SK-N-SH treated with all-trans-retinoic acid at 6 μM for 48 hours (cell line): ENCODE results near the gene CD302.

Experiments
- ATAC-seq: fragments of 200-7000 bp; cut with Tn5 transposase; 3 replicates; pipeline ENCODE4 v1.9.1; 2020; ENCODE audit warnings: mild to moderate bottlenecking, moderate library complexity
- BACH2 ChIP-seq: fragments of 250-450 bp; sonication (Bioruptor Pico); IDR thresholded peaks from 2 replicates; pipeline ENCODE4 v1.9.0; 2021; ENCODE audit warnings: mild to moderate bottlenecking, borderline replicate concordance
- CSDC2 ChIP-seq: fragments of 250-450 bp; sonication (Bioruptor Pico); IDR thresholded peaks from 2 replicates; pipeline ENCODE4 v1.5.0; 2020; ENCODE audit warnings: mild to moderate bottlenecking, moderate library complexity
- ESRRG ChIP-seq: fragments of 250-450 bp; sonication (Bioruptor Pico); IDR thresholded peaks from 2 replicates; pipeline ENCODE4 v1.6.1; 2021; ENCODE audit warnings: mild to moderate bottlenecking
- ISL1 ChIP-seq: fragments of 250-450 bp; sonication (Bioruptor Pico); IDR thresholded peaks from 2 replicates; pipeline ENCODE4 v2.1.2; 2022; ENCODE audit warnings: mild to moderate bottlenecking, moderate library complexity
- OSR1 ChIP-seq: fragments of 250-450 bp; sonication (Bioruptor Pico); IDR thresholded peaks from 2 replicates; pipeline ENCODE4 v1.8.0; 2022; ENCODE audit warnings: moderate library complexity, mild to moderate bottlenecking, inconsistent platforms
- POU6F1 ChIP-seq: fragments of 250-450 bp; sonication (Bioruptor Pico); IDR thresholded peaks from 2 replicates; pipeline ENCODE4 v1.8.0; 2021; ENCODE audit warnings: low read depth, mild to moderate bottlenecking, moderate library complexity, borderline replicate concordance
- PPARA ChIP-seq: fragments of 250-450 bp; sonication (Bioruptor Pico); IDR thresholded peaks from 2 replicates; pipeline ENCODE4 v1.5.0; 2020; ENCODE audit warnings: mild to moderate bottlenecking, borderline replicate concordance
- RARB ChIP-seq: fragments of 250-450 bp; sonication (Bioruptor Pico); IDR thresholded peaks from 2 replicates; pipeline ENCODE4 v1.8.0; 2021; ENCODE audit warnings: mild to moderate bottlenecking, moderate library complexity
- SNAI2 ChIP-seq: fragments of 250-450 bp; sonication (Bioruptor Pico); IDR thresholded peaks from 2 replicates; pipeline ENCODE4 v1.5.0; 2020; ENCODE audit warnings: mild to moderate bottlenecking, moderate library complexity
- TCF4 ChIP-seq: fragments of 250-450 bp; sonication (Bioruptor Pico); IDR thresholded peaks from 2 replicates; pipeline ENCODE4 v1.8.0; 2021; ENCODE audit warnings: mild to moderate bottlenecking, moderate library complexity, borderline replicate concordance
- TOX ChIP-seq: fragments of 250-450 bp; sonication (Bioruptor Pico); IDR thresholded peaks from 2 replicates; pipeline ENCODE4 v1.8.0; 2021; ENCODE audit warnings: mild to moderate bottlenecking, moderate library complexity, borderline replicate concordance
- ZC3H10 ChIP-seq: fragments of 250-450 bp; sonication (Bioruptor Pico); IDR thresholded peaks from 2 replicates; pipeline ENCODE4 v1.5.1; 2021; ENCODE audit warnings: mild to moderate bottlenecking, moderate library complexity
- ZFP3 ChIP-seq: fragments of 250-450 bp; sonication (Bioruptor Pico); IDR thresholded peaks from 2 replicates; pipeline ENCODE4 v1.5.0; 2020; ENCODE audit warnings: mild to moderate bottlenecking, moderate library complexity
- ZFP30 ChIP-seq: fragments of 450-650 bp; formaldehyde crosslinking; IDR thresholded peaks from 2 replicates; pipeline ENCODE4 v1.5.0; 2022; ENCODE audit warnings: mild to moderate bottlenecking, moderate library complexity
- ZNF565 ChIP-seq: fragments of 450-650 bp; formaldehyde crosslinking; conservative IDR thresholded peaks from 2 replicates; pipeline ENCODE4 v1.5.0; 2020; ENCODE audit warnings: low read depth, mild to moderate bottlenecking, moderate library complexity
- ZNF70 ChIP-seq: fragments of 450-650 bp; formaldehyde crosslinking; IDR thresholded peaks from 2 replicates; pipeline ENCODE4 v1.5.0; 2020; ENCODE audit warnings: mild to moderate bottlenecking, moderate library complexity
- ZNF8 ChIP-seq: fragments of 450-650 bp; formaldehyde crosslinking; IDR thresholded peaks from 2 replicates; pipeline ENCODE4 v1.5.0; 2020; ENCODE audit warnings: mild to moderate bottlenecking, moderate library complexity
- TF ChIP-seq, protein P1 (sequence below): fragments of 250-450 bp; sonication (Bioruptor Pico); IDR thresholded peaks from 2 replicates; pipeline ENCODE4 v1.8.0; 2020; ENCODE audit warnings: mild to moderate bottlenecking, moderate library complexity, borderline replicate concordance
- TF ChIP-seq, protein P2 (sequence below): fragments of 250-450 bp; sonication (Bioruptor Pico); IDR thresholded peaks from 2 replicates; pipeline ENCODE4 v1.5.1; 2021; ENCODE audit warnings: mild to moderate bottlenecking, moderate library complexity
- TF ChIP-seq, protein P3 (sequence below): fragments of 250-450 bp; sonication (Bioruptor Pico); IDR thresholded peaks from 2 replicates; pipeline ENCODE4 v1.5.1; 2020; ENCODE audit warnings: low read depth, mild to moderate bottlenecking, moderate library complexity

CD302 gene

GRCh38 chr2:159797543-159798375 is at the start of gene CD302:
CD302 (minus strand) TSS chr2:159798208; CDS start chr2:159798198, 10 bp downstream.
- TF ChIP-seq TOX (CRISPR knock-in tag) (no peak), ZNF8 (no peak), ZFP30 (CRISPR knock-in tag) (no peak), OSR1 (no peak), CSDC2 (CRISPR knock-in tag) (no peak), SNAI2 (CRISPR knock-in tag) (no peak), POU6F1 (CRISPR knock-in tag) (no peak)
- TF ChIP-seq, protein P1, sequence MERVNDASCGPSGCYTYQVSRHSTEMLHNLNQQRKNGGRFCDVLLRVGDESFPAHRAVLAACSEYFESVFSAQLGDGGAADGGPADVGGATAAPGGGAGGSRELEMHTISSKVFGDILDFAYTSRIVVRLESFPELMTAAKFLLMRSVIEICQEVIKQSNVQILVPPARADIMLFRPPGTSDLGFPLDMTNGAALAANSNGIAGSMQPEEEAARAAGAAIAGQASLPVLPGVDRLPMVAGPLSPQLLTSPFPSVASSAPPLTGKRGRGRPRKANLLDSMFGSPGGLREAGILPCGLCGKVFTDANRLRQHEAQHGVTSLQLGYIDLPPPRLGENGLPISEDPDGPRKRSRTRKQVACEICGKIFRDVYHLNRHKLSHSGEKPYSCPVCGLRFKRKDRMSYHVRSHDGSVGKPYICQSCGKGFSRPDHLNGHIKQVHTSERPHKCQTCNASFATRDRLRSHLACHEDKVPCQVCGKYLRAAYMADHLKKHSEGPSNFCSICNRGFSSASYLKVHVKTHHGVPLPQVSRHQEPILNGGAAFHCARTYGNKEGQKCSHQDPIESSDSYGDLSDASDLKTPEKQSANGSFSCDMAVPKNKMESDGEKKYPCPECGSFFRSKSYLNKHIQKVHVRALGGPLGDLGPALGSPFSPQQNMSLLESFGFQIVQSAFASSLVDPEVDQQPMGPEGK (CRISPR knock-in tag), result peak; percentile 85
- TF ChIP-seq, all 23 proteins: peak for 1
- peak; percentile 96 for ATAC-seq

- ATAC-seq, result no peak
- TF ChIP-seq OSR1 (no peak), ESRRG (no peak), PPARA (CRISPR knock-in tag) (no peak), SNAI2 (CRISPR knock-in tag) (no peak), ISL1 (CRISPR knock-in tag) (no peak), TOX (CRISPR knock-in tag) (no peak), ZFP3 (CRISPR knock-in tag) (no peak), RARB (CRISPR knock-in tag) (no peak), ZNF70 (CRISPR knock-in tag) (no peak), CSDC2 (CRISPR knock-in tag) (no peak), ZFP30 (CRISPR knock-in tag) (no peak), ZC3H10 (CRISPR knock-in tag) (no peak), ZNF565 (CRISPR knock-in tag) (no peak), TCF4 (no peak)
- TF ChIP-seq, protein P2, sequence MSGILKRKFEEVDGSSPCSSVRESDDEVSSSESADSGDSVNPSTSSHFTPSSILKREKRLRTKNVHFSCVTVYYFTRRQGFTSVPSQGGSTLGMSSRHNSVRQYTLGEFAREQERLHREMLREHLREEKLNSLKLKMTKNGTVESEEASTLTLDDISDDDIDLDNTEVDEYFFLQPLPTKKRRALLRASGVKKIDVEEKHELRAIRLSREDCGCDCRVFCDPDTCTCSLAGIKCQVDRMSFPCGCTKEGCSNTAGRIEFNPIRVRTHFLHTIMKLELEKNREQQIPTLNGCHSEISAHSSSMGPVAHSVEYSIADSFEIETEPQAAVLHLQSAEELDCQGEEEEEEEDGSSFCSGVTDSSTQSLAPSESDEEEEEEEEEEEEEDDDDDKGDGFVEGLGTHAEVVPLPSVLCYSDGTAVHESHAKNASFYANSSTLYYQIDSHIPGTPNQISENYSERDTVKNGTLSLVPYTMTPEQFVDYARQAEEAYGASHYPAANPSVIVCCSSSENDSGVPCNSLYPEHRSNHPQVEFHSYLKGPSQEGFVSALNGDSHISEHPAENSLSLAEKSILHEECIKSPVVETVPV (CRISPR knock-in tag), result no peak
- TF ChIP-seq, protein P1 (CRISPR knock-in tag), result no peak
- TF ChIP-seq, protein P3, sequence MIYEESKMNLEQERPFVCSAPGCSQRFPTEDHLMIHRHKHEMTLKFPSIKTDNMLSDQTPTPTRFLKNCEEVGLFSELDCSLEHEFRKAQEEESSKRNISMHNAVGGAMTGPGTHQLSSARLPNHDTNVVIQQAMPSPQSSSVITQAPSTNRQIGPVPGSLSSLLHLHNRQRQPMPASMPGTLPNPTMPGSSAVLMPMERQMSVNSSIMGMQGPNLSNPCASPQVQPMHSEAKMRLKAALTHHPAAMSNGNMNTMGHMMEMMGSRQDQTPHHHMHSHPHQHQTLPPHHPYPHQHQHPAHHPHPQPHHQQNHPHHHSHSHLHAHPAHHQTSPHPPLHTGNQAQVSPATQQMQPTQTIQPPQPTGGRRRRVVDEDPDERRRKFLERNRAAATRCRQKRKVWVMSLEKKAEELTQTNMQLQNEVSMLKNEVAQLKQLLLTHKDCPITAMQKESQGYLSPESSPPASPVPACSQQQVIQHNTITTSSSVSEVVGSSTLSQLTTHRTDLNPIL (CRISPR knock-in tag), result no peak
- TF ChIP-seq, all 23 proteins: peak for 0
Observed at GRCh38 chr2:159846564-159846963, 48.6 kb upstream of the CD302 start.

DNA sequence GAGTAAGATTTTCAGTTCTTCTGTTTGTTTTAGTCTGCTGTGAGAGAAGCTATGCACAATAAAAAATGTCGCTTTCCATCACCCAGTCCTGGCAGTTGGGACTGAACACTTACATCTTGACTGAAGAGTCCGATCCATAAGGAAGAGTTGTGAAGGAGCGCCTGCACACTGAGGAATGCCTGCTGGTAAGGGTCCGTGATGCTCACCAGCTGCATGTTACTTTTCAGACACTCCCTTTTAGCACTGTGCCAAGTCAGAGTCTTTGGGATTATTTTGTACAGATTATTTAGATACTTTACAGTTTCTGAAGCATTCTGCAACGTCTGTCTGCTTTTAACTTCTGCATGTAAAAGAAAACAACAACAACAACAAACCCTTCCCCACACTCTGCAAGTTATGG is 42.6 kb upstream of the CD302 start:
- TF ChIP-seq ZNF70 (CRISPR knock-in tag) (no peak), ZC3H10 (CRISPR knock-in tag) (no peak), ZNF565 (CRISPR knock-in tag) (no peak), ZFP30 (CRISPR knock-in tag) (no peak), BACH2 (CRISPR knock-in tag) (no peak)
- no peak for ATAC-seq
